22Rv1 (cell line): Measurements from ENCODE around the gene SYCN.

Experiments
- ZFX ChIP-seq: fragments of 450-650 bp; IDR thresholded peaks from 2 replicates; pipeline ENCODE4 v1.6.1; 2017; ENCODE audit warnings: antibody characterized with exemption, borderline replicate concordance
- TF ChIP-seq, protein P1 (sequence below): fragments of 450-650 bp; IDR thresholded peaks from 2 replicates; pipeline ENCODE4 v1.5.1; 2017; ENCODE audit warnings: mild to moderate bottlenecking

- TF ChIP-seq, protein P1, sequence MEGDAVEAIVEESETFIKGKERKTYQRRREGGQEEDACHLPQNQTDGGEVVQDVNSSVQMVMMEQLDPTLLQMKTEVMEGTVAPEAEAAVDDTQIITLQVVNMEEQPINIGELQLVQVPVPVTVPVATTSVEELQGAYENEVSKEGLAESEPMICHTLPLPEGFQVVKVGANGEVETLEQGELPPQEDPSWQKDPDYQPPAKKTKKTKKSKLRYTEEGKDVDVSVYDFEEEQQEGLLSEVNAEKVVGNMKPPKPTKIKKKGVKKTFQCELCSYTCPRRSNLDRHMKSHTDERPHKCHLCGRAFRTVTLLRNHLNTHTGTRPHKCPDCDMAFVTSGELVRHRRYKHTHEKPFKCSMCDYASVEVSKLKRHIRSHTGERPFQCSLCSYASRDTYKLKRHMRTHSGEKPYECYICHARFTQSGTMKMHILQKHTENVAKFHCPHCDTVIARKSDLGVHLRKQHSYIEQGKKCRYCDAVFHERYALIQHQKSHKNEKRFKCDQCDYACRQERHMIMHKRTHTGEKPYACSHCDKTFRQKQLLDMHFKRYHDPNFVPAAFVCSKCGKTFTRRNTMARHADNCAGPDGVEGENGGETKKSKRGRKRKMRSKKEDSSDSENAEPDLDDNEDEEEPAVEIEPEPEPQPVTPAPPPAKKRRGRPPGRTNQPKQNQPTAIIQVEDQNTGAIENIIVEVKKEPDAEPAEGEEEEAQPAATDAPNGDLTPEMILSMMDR, result no peak
- no peak for TF ChIP-seq ZFX
These were observed 48.9 kb downstream of the SYCN start for GRCh38 chr19:39155114-39155700.
